Measurements from ENCODE around the gene EDA.

The EDA gene

GRCh38 chrX:69674891-69675290 is 59.0 kb downstream of the EDA start:
- no peaks in the 10 kb centered on the region for H3K27me3 ChIP-seq
- no peaks in the 10 kb centered on the region for H3K36me3 ChIP-seq
- no peak for DNase-seq
- no peaks in the 10 kb centered on the region for H3K9me3 ChIP-seq
- no peak for TF ChIP-seq CTCF (IDR thresholded peaks at IDR 0.05; ENCODE audit: low read depth, low read length)
- no peak overlapping the region for H3K4me3 ChIP-seq (ENCODE audit: low read depth, low read length)
- H3K4me1 ChIP-seq, result no peaks in the 10 kb centered on the region

- TF ChIP-seq CTCF (IDR thresholded peaks at IDR 0.05; ENCODE audit: low read depth, low read length), result no peak
- H3K27me3 ChIP-seq, result no peaks in the 10 kb centered on the region
- H3K9me3 ChIP-seq, result no peaks in the 10 kb centered on the region
- no peak overlapping the region for H3K4me3 ChIP-seq (ENCODE audit: low read depth, low read length)
- no peaks in the 10 kb centered on the region for H3K36me3 ChIP-seq
- no peak for DNase-seq
- H3K4me1 ChIP-seq, result no peaks in the 10 kb centered on the region
Observed at GRCh38 chrX:69705818-69706217, 89.9 kb downstream of the EDA start.

- DNase-seq, result no peak
- Histone ChIP-seq H3K4me1 (no peaks in the 10 kb centered on the region), H3K36me3 (no peaks in the 10 kb centered on the region), H3K27me3 (no peaks in the 10 kb centered on the region), H3K4me3 (ENCODE audit: low read depth, low read length) (no peak overlapping the region), H3K9me3 (no peaks in the 10 kb centered on the region)
- no peak for TF ChIP-seq CTCF (IDR thresholded peaks at IDR 0.05; ENCODE audit: low read depth, low read length)
Observed at GRCh38 chrX:69718102-69718501, 102.2 kb downstream of the EDA start.

- no peak for TF ChIP-seq CTCF (IDR thresholded peaks at IDR 0.05; ENCODE audit: low read depth, low read length)
- no peak overlapping the region for H3K4me3 ChIP-seq (ENCODE audit: low read depth, low read length)
- no peaks in the 10 kb centered on the region for H3K4me1 ChIP-seq
- H3K36me3 ChIP-seq, result no peaks in the 10 kb centered on the region
- H3K27me3 ChIP-seq, result no peaks in the 10 kb centered on the region
- no peak for DNase-seq
- no peaks in the 10 kb centered on the region for H3K9me3 ChIP-seq
Observed at GRCh38 chrX:69724307-69724706, 108.4 kb downstream of the EDA start.

- Histone ChIP-seq H3K4me3 (ENCODE audit: low read depth, low read length) (no peak overlapping the region), H3K36me3 (no peaks in the 10 kb centered on the region), H3K4me1 (no peaks in the 10 kb centered on the region), H3K27me3 (no peaks in the 10 kb centered on the region), H3K9me3 (no peaks in the 10 kb centered on the region)
- TF ChIP-seq CTCF (IDR thresholded peaks at IDR 0.05; ENCODE audit: low read depth, low read length), result no peak
- no peak for DNase-seq
Observed at GRCh38 chrX:69740317-69740716, 124.4 kb downstream of the EDA start.

GRCh38 chrX:69741721-69742120 is 125.8 kb downstream of the EDA start:
- Histone ChIP-seq H3K4me3 (ENCODE audit: low read depth, low read length) (no peak overlapping the region), H3K36me3 (no peaks in the 10 kb centered on the region), H3K9me3 (no peaks in the 10 kb centered on the region), H3K27me3 (no peaks in the 10 kb centered on the region), H3K4me1 (no peaks in the 10 kb centered on the region)
- no peak for TF ChIP-seq CTCF (IDR thresholded peaks at IDR 0.05; ENCODE audit: low read depth, low read length)
- no peak for DNase-seq

All from BE2C (cell line).